Breast epithelium (tissue), 4 donors: Measurements from ENCODE around the gene FATE1. TPM values are rescaled to one million over a fixed set of nuclear protein-coding genes. Genes with fewer than 3 reads are reported as not detected.

ENCODE experiments used
- DNase-seq, 2 donors: peaks; one replicate each; pipeline ENCODE4 v3.0.0-alpha.2; 2019; ENCODE audit warnings: low spot score in 2 of 2
- H3K27ac ChIP-seq, 2 donors: fragments of 200-600 bp; sonication (generic) in 1 of 2; one replicate each; pipeline ENCODE4 v1.5.1; 2016 to 2019; ENCODE audit warnings: mild to moderate bottlenecking in 1 of 2
- H3K27me3 ChIP-seq, 2 donors: fragments of 200-600 bp; sonication (generic) in 1 of 2; one replicate each; pipeline versions ENCODE4 v1.5.1 to v1.6.0; 2017 to 2019; ENCODE audit warnings: control low read depth in 1 of 2, mild to moderate bottlenecking in 1 of 2
- H3K36me3 ChIP-seq: fragments of 200-600 bp; one replicate; pipeline ENCODE4 v1.5.1; 2019
- H3K4me1 ChIP-seq, 2 donors: fragments of 200-600 bp; sonication (generic); one replicate each; pipeline ENCODE4 v1.5.1; 2016 to 2019; ENCODE audit warnings: control low read depth in 1 of 2
- H3K4me3 ChIP-seq, 3 donors: fragments of 200-600 bp; sonication (generic); 1 replicate in 2 of 3; 2 replicates in 1 of 3; pipeline ENCODE4 v1.5.1; 2016 to 2019; ENCODE audit warnings: mild to moderate bottlenecking in 3 of 3, moderate library complexity in 2 of 3
- H3K9me3 ChIP-seq, 2 donors: fragments of 200-600 bp; sonication (generic) in 1 of 2; one replicate each; pipeline ENCODE4 v1.5.1; 2016 to 2019; ENCODE audit warnings: control low read depth in 1 of 2
- CTCF ChIP-seq, 3 donors: fragments of 450-650 bp; IDR thresholded peaks; one replicate each; pipeline ENCODE4 v1.5.1; 2016 to 2017; ENCODE audit warnings: antibody characterized with exemption in 3 of 3, mild to moderate bottlenecking in 3 of 3, moderate library complexity in 3 of 3
- POLR2A ChIP-seq: fragments of 450-650 bp; IDR thresholded peaks from one replicate; pipeline ENCODE4 v1.6.1; 2016; ENCODE audit warnings: antibody characterized with exemption, mild to moderate bottlenecking, moderate library complexity
- POLR2AphosphoS5 ChIP-seq, 3 donors: sonication (generic); formaldehyde crosslinking; IDR thresholded peaks; one replicate each; pipeline ENCODE4 v1.6.1; 2017; ENCODE audit warnings: antibody characterized with exemption in 3 of 3
- intact Hi-C: fragments of 100-400 bp; cut with DNase I; formaldehyde crosslinking; loops from one replicate; pipeline ENCODE4 v1.15.1; 2023; ENCODE audit warnings: low total_unique reads
- total RNA-seq, 3 donors: library from RNA; depleted of rRNA; stranded (reverse); fragments of >200 nt; gene quantifications; one replicate each; pipeline ENCODE4 v1.1.0, GENCODE V29; 2016

Gene FATE1
- total RNA-seq, 3 donors from 2014 or later: not detected

GRCh38 chrX:151724563-151725337, 8.9 kb downstream of the FATE1 start:
- Histone ChIP-seq H3K36me3 (no peaks in the 10 kb centered on the region), H3K27ac (no peak overlapping the region), H3K27me3 (peaks cover 0 to 60% of the 10 kb centered on the region in 2 donors), H3K4me1 (no peaks in the 10 kb centered on the region), H3K9me3 (no peaks in the 10 kb centered on the region), H3K4me3 (no peak overlapping the region)
- TF ChIP-seq CTCF (IDR thresholded peaks at IDR 0.05) (no peak), POLR2A (no peak), POLR2AphosphoS5 (IDR thresholded peaks at IDR 0.05) (no peak)
- peak in 1 of 2 donors; percentile 54 for DNase-seq
- intact Hi-C loops: no loop called here

DNA sequence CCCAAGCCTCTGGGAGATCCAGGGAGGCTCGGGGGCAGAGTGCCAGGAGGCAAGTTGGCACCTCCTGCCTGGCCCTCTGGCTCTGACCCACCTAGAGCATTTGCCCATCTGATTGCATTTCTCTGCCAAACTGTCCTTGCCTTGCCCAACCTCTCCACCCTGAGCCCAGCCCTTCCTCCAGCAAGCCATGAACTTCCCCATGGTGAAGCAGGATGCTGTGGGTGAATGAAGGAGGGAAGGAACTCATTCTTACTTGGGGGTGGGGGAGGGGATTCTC, 9.4 kb downstream of the FATE1 start:
- no peaks in the 10 kb centered on the region for H3K9me3 ChIP-seq
- H3K4me1 ChIP-seq: no peaks in the 10 kb centered on the region
- no peaks in the 10 kb centered on the region for H3K36me3 ChIP-seq
- TF ChIP-seq POLR2A (no peak), POLR2AphosphoS5 (IDR thresholded peaks at IDR 0.05) (no peak), CTCF (IDR thresholded peaks at IDR 0.05) (no peak)
- peaks cover 0 to 60% of the 10 kb centered on the region in 2 donors for H3K27me3 ChIP-seq
- intact Hi-C loops: no loop called here
- no peak for DNase-seq
- H3K4me3 ChIP-seq: no peak overlapping the region
- H3K27ac ChIP-seq: no peak overlapping the region

DNA sequence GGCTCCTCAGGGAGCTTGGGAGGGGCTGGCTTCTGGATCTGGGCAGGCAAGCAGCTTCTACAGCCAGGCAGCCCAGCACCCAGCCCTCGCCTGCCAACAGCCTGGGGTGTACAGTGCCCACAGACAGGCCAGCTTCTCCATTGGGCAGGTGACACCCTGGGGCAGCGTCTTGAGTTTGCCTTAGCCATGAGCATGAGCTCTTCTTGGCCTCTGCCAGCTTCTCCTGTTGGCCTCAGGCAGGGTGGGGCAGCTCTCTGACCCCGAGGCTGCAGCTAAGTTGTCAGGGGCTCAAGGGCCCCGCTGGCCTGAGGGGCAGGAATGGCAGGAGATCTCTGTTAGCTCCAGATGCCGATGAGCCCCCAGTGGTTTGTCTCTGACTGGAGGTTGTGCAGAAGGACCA, 10.9 kb downstream of the FATE1 start:
- no peak for DNase-seq
- no peaks in the 10 kb centered on the region for H3K9me3 ChIP-seq

DNA sequence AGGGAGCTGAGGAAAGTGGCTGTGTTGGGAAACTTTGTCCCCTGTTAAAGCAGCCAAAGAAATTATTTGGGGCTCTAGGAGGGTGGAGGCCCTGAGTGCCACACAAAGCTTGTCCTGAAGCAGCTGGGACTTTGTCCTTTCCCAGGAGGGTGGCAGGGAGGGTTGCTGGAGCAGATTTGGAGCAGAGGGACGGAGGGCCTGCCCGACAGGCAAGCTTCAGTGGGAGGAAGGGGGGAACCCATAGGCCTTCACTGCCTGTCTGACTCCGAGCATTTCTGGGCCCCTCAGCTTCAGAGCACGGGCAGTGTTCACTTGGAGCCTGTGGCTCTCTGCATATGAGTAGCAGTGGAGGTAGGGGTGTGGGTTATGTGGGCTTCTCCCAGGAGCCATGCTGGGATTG, 11.5 kb downstream of the FATE1 start:
- TF ChIP-seq POLR2A (no peak), POLR2AphosphoS5 (IDR thresholded peaks at IDR 0.05) (no peak), CTCF (IDR thresholded peaks at IDR 0.05) (no peak)
- Histone ChIP-seq H3K9me3 (no peaks in the 10 kb centered on the region), H3K36me3 (no peaks in the 10 kb centered on the region), H3K27ac (no peak overlapping the region), H3K4me1 (no peaks in the 10 kb centered on the region), H3K4me3 (no peak overlapping the region), H3K27me3 (peaks cover 0 to 56% of the 10 kb centered on the region in 2 donors)
- intact Hi-C loops: no loop called here
- no peak for DNase-seq

More for the DNA sequence above, 10.9 kb downstream of the FATE1 start:
- no peak for TF ChIP-seq POLR2A
- no peak for TF ChIP-seq POLR2AphosphoS5 (IDR thresholded peaks at IDR 0.05)
- TF ChIP-seq CTCF (IDR thresholded peaks at IDR 0.05): no peak
- intact Hi-C loops: no loop called here
- no peak overlapping the region for H3K4me3 ChIP-seq
- H3K27me3 ChIP-seq: peaks cover 0 to 55% of the 10 kb centered on the region in 2 donors
- H3K4me1 ChIP-seq: no peaks in the 10 kb centered on the region
- H3K27ac ChIP-seq: no peak overlapping the region
- H3K36me3 ChIP-seq: no peaks in the 10 kb centered on the region

DNA sequence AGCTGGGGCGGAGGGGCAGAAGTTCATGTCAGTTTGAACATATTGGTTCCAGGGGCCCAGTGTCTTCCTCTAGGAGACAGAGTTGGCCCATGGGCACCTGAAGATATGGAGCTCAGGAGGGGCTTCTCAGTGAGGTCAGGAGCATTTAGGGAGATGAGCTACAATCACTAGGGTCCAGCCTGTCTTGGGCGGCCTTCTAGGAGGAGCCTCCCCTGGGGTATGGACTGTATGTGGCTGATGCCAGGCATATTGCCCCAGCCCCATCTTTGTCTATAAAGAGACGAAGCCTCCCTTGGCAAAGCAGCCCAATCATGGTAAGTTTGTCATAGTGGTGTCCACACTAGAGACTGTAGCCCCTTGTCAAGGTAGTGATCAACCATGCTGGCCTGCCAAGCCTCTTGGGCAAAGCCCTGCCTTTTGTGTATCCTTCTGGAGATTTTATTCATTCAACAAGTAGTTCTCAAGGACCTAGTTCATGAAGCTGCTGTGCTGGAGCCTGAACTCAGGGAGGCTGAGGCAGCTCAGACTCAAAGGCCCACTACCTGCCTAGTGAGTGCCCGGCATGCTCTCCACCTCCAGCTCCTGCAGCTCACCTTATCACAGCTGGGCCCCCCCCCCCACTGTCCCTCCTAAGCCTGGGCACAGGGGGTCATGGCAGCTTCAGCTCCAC, 13.4 kb downstream of the FATE1 start:
- no peak overlapping the region for H3K4me3 ChIP-seq
- no peaks in the 10 kb centered on the region for H3K4me1 ChIP-seq
- TF ChIP-seq POLR2AphosphoS5 (IDR thresholded peaks at IDR 0.05) (no peak), CTCF (IDR thresholded peaks at IDR 0.05) (no peak), POLR2A (no peak)
- DNase-seq: no peak
- no peaks in the 10 kb centered on the region for H3K36me3 ChIP-seq
- H3K9me3 ChIP-seq: no peaks in the 10 kb centered on the region
- intact Hi-C loops: no loop called here
- H3K27me3 ChIP-seq: peaks cover 0 to 44% of the 10 kb centered on the region in 2 donors
- H3K27ac ChIP-seq: no peak overlapping the region
